SH-SY5Y (cell line): ENCODE results near the gene DPM2.

Experiments used
- GATA2 ChIP-seq: IDR thresholded peaks from 2 replicates; pipeline ENCODE4 v1.6.1; 2011; ENCODE audit warnings: mild to moderate bottlenecking, low read depth, low read length
- GATA3 ChIP-seq: IDR thresholded peaks from 2 replicates; pipeline ENCODE4 v1.6.1; 2011; ENCODE audit warnings: low read depth, mild to moderate bottlenecking, low read length, moderate library complexity

DNA sequence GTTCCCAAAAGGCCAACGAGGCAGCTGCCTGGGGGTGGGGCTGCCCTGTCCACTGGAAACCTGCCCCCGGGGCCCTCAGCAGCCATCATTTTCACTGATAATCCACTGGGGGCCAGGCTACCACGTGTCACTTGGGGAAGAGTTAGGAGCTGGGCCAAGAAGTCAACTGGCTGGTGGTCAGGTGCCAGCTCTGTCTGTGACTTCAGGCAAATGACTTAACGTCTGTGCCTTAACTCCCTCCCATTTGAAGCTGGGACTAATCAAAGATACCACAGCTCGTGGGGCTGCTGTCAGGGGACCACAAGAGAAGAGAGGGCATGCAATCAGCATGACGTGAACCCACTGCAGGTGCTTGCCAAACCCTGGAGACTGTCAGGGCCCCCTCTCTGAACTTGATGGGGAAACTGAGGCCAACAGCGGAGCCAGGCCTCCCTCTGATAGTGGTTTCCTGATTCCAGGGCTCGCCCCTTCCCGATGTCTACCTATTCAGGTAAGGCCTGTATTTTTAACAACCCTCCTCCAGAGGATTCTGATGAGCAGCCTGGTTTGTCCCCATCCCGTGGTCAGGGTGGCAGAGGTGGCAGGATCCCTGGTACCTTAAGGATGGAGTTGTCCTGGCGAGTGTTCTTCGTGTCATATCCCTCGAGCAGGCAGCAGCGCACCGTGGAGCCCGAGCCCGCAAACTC lies 12.3 kb upstream of the DPM2 start:
- no peak for TF ChIP-seq GATA2
- no peak for TF ChIP-seq GATA3
